IMR-90 (cell line): ENCODE data around the gene ST8SIA2. TPM values are rescaled to one million over a fixed set of nuclear protein-coding genes. Genes with fewer than 3 reads are reported as not detected.

ENCODE experiments used
- ATAC-seq: fragments of 200-7000 bp; cut with Tn5 transposase; 2 replicates; pipeline ENCODE4 v1.9.1; 2020; ENCODE audit warnings: low read depth, mild to moderate bottlenecking, moderate library complexity
- Bru-seq: library from RNA; stranded (reverse); fragments of 400-500 nt; gene quantifications from one replicate; lab custom pipeline; 2021; lab: Mats Ljungman, UMichigan
- BruChase-seq, 2 experiments: library from RNA; stranded (reverse); fragments of 400-500 nt; gene quantifications; one replicate each; lab custom pipeline; 2021; lab: Mats Ljungman, UMichigan
- BruUV-seq: library from RNA; stranded (reverse); fragments of 400-500 nt; replicated peaks from 2 replicates; lab custom pipeline; 2021; lab: Mats Ljungman, UMichigan
- CTCF ChIA-PET: fragments of 300-600 bp; formaldehyde crosslinking; extraction: SDS; loops from one replicate; lab custom pipeline; 2021; ENCODE audit warnings: antibody characterized with exemption; lab: Yijun Ruan, JAX
- POLR2A ChIA-PET: fragments of 300-600 bp; sonication (Branson Sonifier 250); formaldehyde crosslinking; loops from one replicate; lab custom pipeline; 2022; ENCODE audit warnings: antibody characterized with exemption; ENCODE audit not compliant: unreplicated experiment; lab: Charles Lee
- DNase-seq: peaks from one replicate; pipeline ENCODE4 v3.0.0; 2013
- H2AFZ ChIP-seq: replicated peaks from 2 replicates; pipeline ENCODE3; 2013; ENCODE audit warnings: low read length, mild to moderate bottlenecking; ENCODE audit not compliant: poor library complexity
- H2AK5ac ChIP-seq: 2 replicates; pipeline ENCODE4 v1.6.1; 2013; ENCODE audit warnings: low read depth, low read length, inconsistent platforms
- H2AK9ac ChIP-seq: replicated peaks from 2 replicates; pipeline ENCODE3; 2013; ENCODE audit warnings: mild to moderate bottlenecking, low read depth, low read length, moderate library complexity; ENCODE audit not compliant: poor library complexity
- H2BK120ac ChIP-seq: 2 replicates; pipeline ENCODE4 v1.6.1; 2013; ENCODE audit warnings: low read depth, low read length, inconsistent platforms
- H2BK15ac ChIP-seq: 3 replicates; pipeline ENCODE4 v1.6.1; 2013; ENCODE audit warnings: low read depth, low read length, inconsistent platforms
- H2BK20ac ChIP-seq: 2 replicates; pipeline ENCODE4 v1.6.1; 2013; ENCODE audit warnings: low read depth, mild to moderate bottlenecking, inconsistent platforms, low read length, moderate library complexity
- H2BK5ac ChIP-seq: 2 replicates; pipeline ENCODE4 v1.6.1; 2013; ENCODE audit warnings: mild to moderate bottlenecking, low read depth, low read length, inconsistent platforms; ENCODE audit not compliant: poor library complexity, severe bottlenecking
- H3K14ac ChIP-seq: replicated peaks from 2 replicates; pipeline ENCODE4 v1.6.1; 2013; ENCODE audit warnings: low read depth, low read length, inconsistent platforms
- H3K18ac ChIP-seq: 2 replicates; pipeline ENCODE4 v1.6.1; 2013; ENCODE audit warnings: low read depth, low read length, control low read depth
- H3K23ac ChIP-seq: 2 replicates; pipeline ENCODE4 v1.6.1; 2013; ENCODE audit warnings: low read depth, low read length, inconsistent platforms
- H3K27ac ChIP-seq: 2 replicates; pipeline ENCODE4 v1.5.1; 2013; ENCODE audit warnings: mild to moderate bottlenecking, control low read depth, low read length; ENCODE audit not compliant: insufficient read depth
- H3K27me3 ChIP-seq: 2 replicates; pipeline ENCODE4 v1.6.1; 2013; ENCODE audit warnings: low read length; ENCODE audit not compliant: control insufficient read depth, insufficient read depth
- H3K36me3 ChIP-seq: 2 replicates; pipeline ENCODE4 v1.6.1; 2013; ENCODE audit warnings: low read length, mixed read lengths; ENCODE audit not compliant: control insufficient read depth, insufficient read depth
- H3K4ac ChIP-seq: 2 replicates; pipeline ENCODE4 v1.6.1; 2013; ENCODE audit warnings: low read depth, low read length, inconsistent platforms
- H3K4me1 ChIP-seq: 2 replicates; pipeline ENCODE4 v1.6.1; 2013; ENCODE audit warnings: low read length, mixed read lengths; ENCODE audit not compliant: control insufficient read depth, insufficient read depth
- H3K4me2 ChIP-seq: 2 replicates; pipeline ENCODE4 v1.6.1; 2013; ENCODE audit warnings: low read depth, mild to moderate bottlenecking, control low read depth, low read length, moderate library complexity
- H3K4me3 ChIP-seq: 2 replicates; pipeline ENCODE4 v1.5.1; 2013; ENCODE audit warnings: low read depth, mild to moderate bottlenecking, control low read depth, low read length, moderate library complexity; ENCODE audit not compliant: insufficient read depth
- H3K56ac ChIP-seq: 2 replicates; pipeline ENCODE4 v1.6.1; 2013; ENCODE audit warnings: low read length, inconsistent platforms; ENCODE audit not compliant: insufficient read depth; ENCODE audit errors: extremely low read depth
- H3K79me1 ChIP-seq, 2 experiments: 2 replicates each; pipeline ENCODE4 v1.6.1; 2013; ENCODE audit warnings: low read length in 2 of 2, inconsistent platforms in 1 of 2, low read depth in 1 of 2
- H3K9ac ChIP-seq: 2 replicates; pipeline ENCODE4 v1.6.1; 2013; ENCODE audit warnings: low read depth, low read length, control low read depth
- H3K9me1 ChIP-seq: 2 replicates; pipeline ENCODE4 v1.6.1; 2013; ENCODE audit warnings: low read length, inconsistent platforms; ENCODE audit not compliant: insufficient read depth
- H3K9me3 ChIP-seq: 2 replicates; pipeline ENCODE4 v1.6.1; 2013; ENCODE audit warnings: low read length; ENCODE audit not compliant: control insufficient read depth, insufficient read depth
- H4K20me1 ChIP-seq: 2 replicates; pipeline ENCODE4 v1.6.1; 2013; ENCODE audit warnings: low read length, inconsistent platforms; ENCODE audit not compliant: insufficient read depth
- H4K5ac ChIP-seq: 2 replicates; pipeline ENCODE4 v1.6.1; 2013; ENCODE audit warnings: mild to moderate bottlenecking, low read depth, low read length, control low read depth
- H4K8ac ChIP-seq, 2 experiments: 2 replicates each; pipeline ENCODE4 v1.6.1; 2013; ENCODE audit warnings: low read depth in 2 of 2, low read length in 2 of 2, control low read depth in 1 of 2, inconsistent platforms in 1 of 2
- H4K91ac ChIP-seq: 2 replicates; pipeline ENCODE4 v1.6.1; 2013; ENCODE audit warnings: low read depth, low read length, inconsistent platforms; ENCODE audit not compliant: insufficient read depth
- BHLHE40 ChIP-seq: fragments of 150-350 bp; IDR thresholded peaks from 2 replicates; pipeline ENCODE4 v1.6.1; 2016; ENCODE audit warnings: mild to moderate bottlenecking, low read depth, low read length
- FOS ChIP-seq: fragments of 150-350 bp; IDR thresholded peaks from 2 replicates; pipeline ENCODE4 v1.6.1; 2016; ENCODE audit warnings: low read depth, low read length
- MAFK ChIP-seq: IDR thresholded peaks from 2 replicates; pipeline ENCODE4 v1.6.1; 2012; ENCODE audit warnings: low read depth, low read length, improper control_type of control experiment
- NFE2L2 ChIP-seq: fragments of 150-350 bp; IDR thresholded peaks from 2 replicates; pipeline ENCODE4 v1.6.1; 2016; ENCODE audit warnings: low read depth, mild to moderate bottlenecking, low read length
- RFX5 ChIP-seq: IDR thresholded peaks from 2 replicates; pipeline ENCODE4 v1.8.0; 2012; ENCODE audit warnings: low read depth, mild to moderate bottlenecking, low read length, moderate library complexity
- SMC3 ChIP-seq: fragments of 150-350 bp; IDR thresholded peaks from 2 replicates; pipeline ENCODE4 v1.6.1; 2016; ENCODE audit warnings: low read depth, mild to moderate bottlenecking, antibody characterized with exemption, low read length, moderate library complexity
- WGBS, 2 experiments: methylation state at CpG; one replicate each; pipeline versions ENCODE4 v1.1.5 to v1.1.7; 2013; ENCODE audit warnings: missing lambda C conversion rate in 2 of 2; ENCODE audit not compliant: insufficient read length in 1 of 2; ENCODE audit errors: extremely low coverage in 2 of 2; 5-methylcytosine and 5-hydroxymethylcytosine counted together
- dilution Hi-C: fragments of 300-500 bp; cut with HindIII; formaldehyde crosslinking; loops from one replicate; pipeline ENCODE4 v1.14.3; 2018; ENCODE audit warnings: low sequenced_read_pairs; ENCODE audit not compliant: unreplicated experiment
- in situ Hi-C: fragments of 300-500 bp; cut with MboI; formaldehyde crosslinking; loops from 3 replicates; pipeline ENCODE4 v1.14.3; 2019; ENCODE audit warnings: low sequenced_read_pairs, inconsistent platforms, mixed read lengths
- intact Hi-C: fragments of 100-400 bp; cut with micrococcal nuclease; formaldehyde crosslinking; loops from 2 replicates; pipeline ENCODE4 v1.10.0; 2022
- long read RNA-seq: library from polyadenylated mRNA; unstranded; transcript quantifications from one replicate; pipeline ENCODE4 v2.0.0, GENCODE V29; 2021; ENCODE audit not compliant: unreplicated experiment
- polyA plus RNA-seq, 3 experiments: library from polyadenylated mRNA; depleted of rRNA; stranded (reverse); fragments of >200 nt; gene quantifications; 2 replicates each; pipeline ENCODE4 v1.2.3, GENCODE V29; 2012; ENCODE audit warnings: low replicate concordance in 1 of 3
- total RNA-seq: library from RNA; depleted of rRNA; stranded (reverse); fragments of >200 nt; gene quantifications from 2 replicates; pipeline ENCODE4 v1.2.3, GENCODE V29; 2012; rRNA removed
- TF ChIP-seq, protein P1 (sequence below): fragments of 150-350 bp; IDR thresholded peaks from 2 replicates; pipeline ENCODE4 v1.6.1; 2016; ENCODE audit warnings: low read depth, mild to moderate bottlenecking, low read length, moderate library complexity, borderline replicate concordance

Gene ST8SIA2, protein sequence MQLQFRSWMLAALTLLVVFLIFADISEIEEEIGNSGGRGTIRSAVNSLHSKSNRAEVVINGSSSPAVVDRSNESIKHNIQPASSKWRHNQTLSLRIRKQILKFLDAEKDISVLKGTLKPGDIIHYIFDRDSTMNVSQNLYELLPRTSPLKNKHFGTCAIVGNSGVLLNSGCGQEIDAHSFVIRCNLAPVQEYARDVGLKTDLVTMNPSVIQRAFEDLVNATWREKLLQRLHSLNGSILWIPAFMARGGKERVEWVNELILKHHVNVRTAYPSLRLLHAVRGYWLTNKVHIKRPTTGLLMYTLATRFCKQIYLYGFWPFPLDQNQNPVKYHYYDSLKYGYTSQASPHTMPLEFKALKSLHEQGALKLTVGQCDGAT
- total RNA-seq = not detected in 2 replicates
- polyA plus RNA-seq (2012; rRNA removed) = not detected in 2 replicates
- polyA plus RNA-seq (2012; cell fraction: cytosol; rRNA removed) = not detected in 2 replicates
- polyA plus RNA-seq (2012; cell fraction: nucleus; rRNA removed; ENCODE audit: low replicate concordance) = not detected in 2 replicates
- not detected for Bru-seq, nascent RNA
- not detected for BruChase-seq, experiment 1, labeled RNA remaining after a 6-hour chase
- percentile 1 among the genes with signal in this experiment for BruChase-seq, experiment 2, labeled RNA remaining after a 2-hour chase
- long read RNA-seq = 0 reads

DNA sequence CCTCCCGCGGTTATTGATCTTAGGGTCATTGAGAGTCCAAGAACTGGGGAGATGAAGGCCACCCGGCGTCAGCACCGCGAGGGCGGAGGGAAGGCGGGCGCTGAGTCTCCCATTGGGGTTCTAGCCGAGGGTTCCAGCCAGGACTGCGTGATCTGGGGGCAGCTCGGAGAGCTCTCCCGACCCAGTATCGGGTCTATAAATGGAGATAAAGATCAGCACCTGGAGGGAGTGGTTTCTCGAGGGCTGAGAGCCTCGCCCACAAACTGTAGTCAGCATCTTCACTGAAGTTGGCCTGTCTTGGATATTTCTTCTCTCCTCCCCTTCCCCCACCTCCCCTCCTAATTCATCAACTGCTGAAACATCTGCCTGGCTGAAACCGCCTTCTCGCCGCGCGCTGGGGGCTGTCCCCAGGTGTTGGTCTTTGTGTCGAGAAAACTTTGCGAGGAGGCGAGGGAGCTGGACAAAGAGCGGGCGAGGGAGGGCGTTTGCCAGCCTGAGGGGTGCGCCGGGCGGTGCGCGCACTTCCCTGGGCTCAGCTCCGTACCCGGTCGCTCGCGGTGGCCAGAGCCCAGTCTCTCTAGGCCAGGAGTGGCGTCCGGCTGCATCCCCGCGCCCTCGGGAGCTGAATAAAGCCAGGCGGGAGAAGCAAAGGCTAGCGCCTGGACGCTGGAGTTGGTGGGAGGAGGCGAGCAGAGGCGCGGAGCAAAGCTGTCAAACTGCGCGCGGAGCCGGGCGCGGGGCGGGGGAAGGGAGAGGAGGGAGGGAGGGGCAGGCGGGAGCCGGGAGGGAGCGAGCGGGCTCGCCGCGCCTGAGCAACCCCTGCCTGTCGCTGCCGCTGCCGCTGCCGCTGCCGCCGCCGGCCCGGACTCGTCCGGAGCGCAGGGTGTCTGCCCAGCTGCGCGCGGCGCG is at the start of gene ST8SIA2:
ST8SIA2 (plus strand) TSS at position 811 of the 909 bp plus-strand sequence. CDS start 184 bp downstream, outside the sequence.
- Histone ChIP-seq H3K9me3 (no peaks in the 10 kb centered on the region), H3K4me1 (no peaks in the 10 kb centered on the region), H4K20me1 (no peaks in the 10 kb centered on the region), H2BK20ac (no peak within 1 kb of the TSS), H2BK120ac (no peak within 1 kb of the TSS), H3K27ac (no peak within 1 kb of the TSS), H3K56ac (no peak within 1 kb of the TSS), H3K18ac (no peak within 1 kb of the TSS), H3K4me2 (no peak within 1 kb of the TSS), H2AK5ac (no peak within 1 kb of the TSS), H3K4me3 (no peak within 1 kb of the TSS), H4K8ac (no peak within 1 kb of the TSS), H2BK15ac (no peak within 1 kb of the TSS), H3K36me3 (no peaks in the 10 kb centered on the region), H3K14ac (no peak within 1 kb of the TSS), H3K9me1 (no peaks in the 10 kb centered on the region), H2BK5ac (no peak within 1 kb of the TSS), H3K79me1 (no peaks in the 10 kb centered on the region), H4K5ac (no peak within 1 kb of the TSS), H3K9ac (no peak within 1 kb of the TSS), H3K4ac (no peak within 1 kb of the TSS), H2AK9ac (no peak within 1 kb of the TSS), H2AFZ (no peak within 1 kb of the TSS), H3K23ac (no peak within 1 kb of the TSS), H3K27me3 (peaks cover 25% of the 10 kb centered on the region), H4K91ac (no peak within 1 kb of the TSS)
- 4% methylated on average over 17 of the region's 78 CpGs; no CpG with 5 or more reads in 1 of the 2 experiments for WGBS, 2 experiments
- no TSS peak for BruUV-seq
- ChIA-PET POLR2A (no interaction called here), CTCF (interaction anchor here (0.5 kb wide), 1 partner anchor 24 kb away, joined by 7 read pairs; no protein-coding TSS in a partner anchor)
- intact Hi-C loops (no loop called here), in situ Hi-C loops (no loop called here), dilution Hi-C loops (no loop called here)
- DNase-seq = no peak
- no peak; the same call in 1 of the 2 replicates for ATAC-seq
- TF ChIP-seq SMC3 (no peak), FOS (no peak), NFE2L2 (no peak), RFX5 (no peak), MAFK (no peak), BHLHE40 (no peak)
- TF ChIP-seq, protein P1, sequence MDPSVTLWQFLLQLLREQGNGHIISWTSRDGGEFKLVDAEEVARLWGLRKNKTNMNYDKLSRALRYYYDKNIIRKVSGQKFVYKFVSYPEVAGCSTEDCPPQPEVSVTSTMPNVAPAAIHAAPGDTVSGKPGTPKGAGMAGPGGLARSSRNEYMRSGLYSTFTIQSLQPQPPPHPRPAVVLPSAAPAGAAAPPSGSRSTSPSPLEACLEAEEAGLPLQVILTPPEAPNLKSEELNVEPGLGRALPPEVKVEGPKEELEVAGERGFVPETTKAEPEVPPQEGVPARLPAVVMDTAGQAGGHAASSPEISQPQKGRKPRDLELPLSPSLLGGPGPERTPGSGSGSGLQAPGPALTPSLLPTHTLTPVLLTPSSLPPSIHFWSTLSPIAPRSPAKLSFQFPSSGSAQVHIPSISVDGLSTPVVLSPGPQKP = no peak
